HL-60 (cell line): Measurements from ENCODE around the gene CHERP.

ENCODE experiments used
- GABPA ChIP-seq: IDR thresholded peaks from 2 replicates; pipeline ENCODE4 v1.6.1; 2012; ENCODE audit warnings: low read depth
- POLR2AphosphoS5 ChIP-seq: IDR thresholded peaks from 2 replicates; pipeline ENCODE4 v1.6.1; 2012; ENCODE audit warnings: low read depth
- SPI1 ChIP-seq: IDR thresholded peaks from 2 replicates; pipeline ENCODE4 v1.6.1; 2012; ENCODE audit warnings: low read depth, mild to moderate bottlenecking, borderline replicate concordance
- TF ChIP-seq, protein P1 (sequence below): IDR thresholded peaks from one replicate; pipeline ENCODE4 v1.5.1; 2011; ENCODE audit warnings: low read length, control low read depth, inconsistent platforms; ENCODE audit not compliant: insufficient read depth

DNA sequence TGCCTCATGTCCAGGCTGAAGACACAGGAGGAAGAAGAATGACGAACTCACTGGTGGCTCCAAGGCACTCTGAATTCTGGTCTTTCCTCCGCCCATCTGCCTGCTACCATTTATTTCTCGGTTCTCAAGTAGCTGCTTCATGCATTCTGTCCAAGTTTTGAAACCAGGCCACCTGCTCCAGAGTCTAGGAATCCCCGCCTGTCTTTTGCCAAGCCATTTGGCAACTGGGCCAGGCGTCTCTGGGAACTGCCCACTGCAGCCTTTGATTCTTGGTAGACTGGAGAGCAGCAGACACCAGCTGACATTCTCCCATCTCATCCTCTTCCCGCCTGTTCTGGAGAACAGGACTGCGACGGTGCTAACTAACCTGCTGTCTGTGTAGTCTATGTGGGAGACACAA lies 19.1 kb upstream of the CHERP start:
- TF ChIP-seq, protein P1, sequence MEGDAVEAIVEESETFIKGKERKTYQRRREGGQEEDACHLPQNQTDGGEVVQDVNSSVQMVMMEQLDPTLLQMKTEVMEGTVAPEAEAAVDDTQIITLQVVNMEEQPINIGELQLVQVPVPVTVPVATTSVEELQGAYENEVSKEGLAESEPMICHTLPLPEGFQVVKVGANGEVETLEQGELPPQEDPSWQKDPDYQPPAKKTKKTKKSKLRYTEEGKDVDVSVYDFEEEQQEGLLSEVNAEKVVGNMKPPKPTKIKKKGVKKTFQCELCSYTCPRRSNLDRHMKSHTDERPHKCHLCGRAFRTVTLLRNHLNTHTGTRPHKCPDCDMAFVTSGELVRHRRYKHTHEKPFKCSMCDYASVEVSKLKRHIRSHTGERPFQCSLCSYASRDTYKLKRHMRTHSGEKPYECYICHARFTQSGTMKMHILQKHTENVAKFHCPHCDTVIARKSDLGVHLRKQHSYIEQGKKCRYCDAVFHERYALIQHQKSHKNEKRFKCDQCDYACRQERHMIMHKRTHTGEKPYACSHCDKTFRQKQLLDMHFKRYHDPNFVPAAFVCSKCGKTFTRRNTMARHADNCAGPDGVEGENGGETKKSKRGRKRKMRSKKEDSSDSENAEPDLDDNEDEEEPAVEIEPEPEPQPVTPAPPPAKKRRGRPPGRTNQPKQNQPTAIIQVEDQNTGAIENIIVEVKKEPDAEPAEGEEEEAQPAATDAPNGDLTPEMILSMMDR = no peak
- TF ChIP-seq GABPA = no peak
- TF ChIP-seq SPI1 = no peak
- no peak for TF ChIP-seq POLR2AphosphoS5
